C4-2B (cell line): ENCODE data around the gene ZFAND3.

Experiments
- H3K27ac ChIP-seq: fragments of 450-650 bp; 2 replicates; pipeline ENCODE4 v1.5.1; 2017
- CTCF ChIP-seq: fragments of 450-650 bp; conservative IDR thresholded peaks from 2 replicates; pipeline ENCODE4 v1.5.1; 2017; ENCODE audit warnings: mild to moderate bottlenecking
- ZFX ChIP-seq: fragments of 450-650 bp; IDR thresholded peaks from 2 replicates; pipeline ENCODE4 v1.6.1; 2017

Gene ZFAND3

GRCh38 chr6:38188677-38189335, 369.3 kb downstream of the ZFAND3 start:
- TF ChIP-seq CTCF = no peak
- TF ChIP-seq ZFX = no peak
- no peak overlapping the region for H3K27ac ChIP-seq

- no peak overlapping the region for H3K27ac ChIP-seq
- TF ChIP-seq CTCF (no peak), ZFX (no peak)
Observed at GRCh38 chr6:38191418-38191817, 371.9 kb downstream of the ZFAND3 start.

GRCh38 chr6:38192011-38192410, 372.5 kb downstream of the ZFAND3 start:
- TF ChIP-seq ZFX (no peak), CTCF (no peak)
- H3K27ac ChIP-seq = no peak overlapping the region

DNA sequence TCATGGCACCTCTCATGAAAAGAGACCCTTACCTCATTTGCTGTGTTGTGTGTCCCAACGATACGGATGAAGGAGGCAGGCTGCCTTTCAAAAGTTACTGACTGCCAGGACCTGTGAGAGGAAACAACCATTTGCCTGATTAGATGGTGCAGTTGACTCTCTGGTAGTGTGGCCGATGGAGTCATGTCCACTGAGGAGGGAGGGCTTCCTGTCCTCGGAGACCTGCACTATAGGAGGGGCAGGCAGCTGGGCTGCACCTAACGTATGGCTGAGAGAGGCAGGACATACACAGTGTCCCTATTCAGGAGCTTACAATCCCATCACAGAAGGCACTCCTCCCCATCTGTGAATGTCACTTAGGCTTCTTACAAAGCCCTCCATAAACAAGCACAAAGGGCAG, 373.0 kb downstream of the ZFAND3 start:
- no peak overlapping the region for H3K27ac ChIP-seq

GRCh38 chr6:38193051-38193450, 373.5 kb downstream of the ZFAND3 start:
- TF ChIP-seq ZFX (no peak), CTCF (no peak)
- H3K27ac ChIP-seq = no peak overlapping the region

More for the DNA sequence above, 373.0 kb downstream of the ZFAND3 start:
- TF ChIP-seq ZFX (no peak), CTCF (no peak)

DNA sequence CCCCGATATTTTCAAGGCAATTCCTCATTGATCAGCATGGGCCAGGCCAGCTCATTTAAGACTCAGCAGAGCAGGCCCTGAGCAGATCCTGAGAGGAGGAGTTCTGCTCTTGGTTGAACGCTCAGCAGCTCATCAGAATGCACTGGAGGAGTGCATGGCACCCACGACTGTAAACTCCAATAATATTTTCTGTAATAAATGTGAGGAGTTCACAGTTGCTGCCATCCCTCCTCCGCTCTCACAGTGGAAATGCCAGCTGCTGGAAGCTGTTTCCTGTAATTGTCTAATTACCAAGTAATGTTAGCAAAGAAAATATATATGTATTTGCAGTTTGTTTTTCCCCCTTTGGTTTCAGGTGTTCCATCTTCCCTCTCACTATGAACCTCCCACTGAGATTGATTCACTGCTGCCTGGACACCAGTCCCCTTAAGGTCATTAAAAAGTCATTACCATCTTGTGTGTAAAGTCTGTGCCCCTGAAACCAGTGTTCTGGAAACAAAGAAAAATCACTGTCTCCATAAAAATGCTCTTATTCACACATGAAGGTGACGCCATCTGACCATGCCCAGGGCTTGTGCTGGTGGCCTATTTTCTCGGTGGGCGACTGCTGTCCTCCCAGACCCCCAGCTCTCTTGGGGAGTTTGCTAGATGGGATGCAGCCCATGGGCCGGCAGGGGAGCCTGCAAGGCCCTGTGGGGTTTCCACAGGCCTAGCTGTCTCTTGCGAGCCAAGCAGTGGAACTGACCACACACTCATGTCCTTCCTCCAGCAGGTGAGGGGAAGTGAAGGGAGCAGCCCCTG, 374.2 kb downstream of the ZFAND3 start:
- no peak overlapping the region for H3K27ac ChIP-seq

More for the DNA sequence above, 374.2 kb downstream of the ZFAND3 start:
- TF ChIP-seq CTCF (no peak), ZFX (no peak)
